Measurements from ENCODE around the gene EXOC6. TPM values are rescaled to one million over a fixed set of nuclear protein-coding genes. Genes with fewer than 3 reads are reported as not detected.

Gene EXOC6
- total RNA-seq, 1 donor from 2014 or later: 25.6 TPM

DNA sequence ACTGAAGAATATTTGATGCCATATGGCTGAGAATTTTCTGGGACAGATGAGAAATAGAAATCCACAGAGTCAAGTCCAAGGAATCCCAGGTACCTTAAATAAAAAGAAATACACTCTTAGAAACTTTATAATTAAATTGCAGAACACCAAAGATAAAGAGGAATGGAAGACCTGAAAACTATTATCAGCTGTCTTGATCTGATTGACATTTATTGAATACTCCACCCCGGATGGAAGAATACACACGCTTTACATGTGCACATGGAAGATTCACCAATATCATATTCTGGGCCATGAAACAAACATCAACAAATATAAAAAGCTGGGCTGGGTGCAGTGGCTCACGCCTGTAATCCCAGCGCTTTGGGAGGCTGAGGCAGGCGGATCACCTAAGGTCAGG lies 81.6 kb downstream of the EXOC6 start:
- H3K4me3 Mint-ChIP-seq: no peak overlapping the region
- peaks cover 24% of the 10 kb centered on the region for H3K36me3 Mint-ChIP-seq
- Histone ChIP-seq H3K4me3 (no peak overlapping the region), H3F3A (ENCODE audit: low read depth) (peaks cover 6% of the 10 kb centered on the region), H3K27ac (no peak overlapping the region), H3K4me1 (no peaks in the 10 kb centered on the region), H3K36me3 (no peaks in the 10 kb centered on the region), H2AFZ (replicated peaks) (no peak overlapping the region), H3K4me2 (no peak overlapping the region), H4K20me1 (ENCODE audit: low read depth) (no peaks in the 10 kb centered on the region), H3K79me2 (ENCODE audit: low read depth) (no peaks in the 10 kb centered on the region), H3K9me3 (ENCODE audit: low read depth) (peaks cover 3% of the 10 kb centered on the region), H3K27me3 (no peaks in the 10 kb centered on the region), H3K9ac (no peak overlapping the region)
- DNase-seq (ENCODE audit: low spot score): no peak
- no peaks in the 10 kb centered on the region for H3K4me1 Mint-ChIP-seq
- TF ChIP-seq, protein P1, sequence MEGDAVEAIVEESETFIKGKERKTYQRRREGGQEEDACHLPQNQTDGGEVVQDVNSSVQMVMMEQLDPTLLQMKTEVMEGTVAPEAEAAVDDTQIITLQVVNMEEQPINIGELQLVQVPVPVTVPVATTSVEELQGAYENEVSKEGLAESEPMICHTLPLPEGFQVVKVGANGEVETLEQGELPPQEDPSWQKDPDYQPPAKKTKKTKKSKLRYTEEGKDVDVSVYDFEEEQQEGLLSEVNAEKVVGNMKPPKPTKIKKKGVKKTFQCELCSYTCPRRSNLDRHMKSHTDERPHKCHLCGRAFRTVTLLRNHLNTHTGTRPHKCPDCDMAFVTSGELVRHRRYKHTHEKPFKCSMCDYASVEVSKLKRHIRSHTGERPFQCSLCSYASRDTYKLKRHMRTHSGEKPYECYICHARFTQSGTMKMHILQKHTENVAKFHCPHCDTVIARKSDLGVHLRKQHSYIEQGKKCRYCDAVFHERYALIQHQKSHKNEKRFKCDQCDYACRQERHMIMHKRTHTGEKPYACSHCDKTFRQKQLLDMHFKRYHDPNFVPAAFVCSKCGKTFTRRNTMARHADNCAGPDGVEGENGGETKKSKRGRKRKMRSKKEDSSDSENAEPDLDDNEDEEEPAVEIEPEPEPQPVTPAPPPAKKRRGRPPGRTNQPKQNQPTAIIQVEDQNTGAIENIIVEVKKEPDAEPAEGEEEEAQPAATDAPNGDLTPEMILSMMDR (IDR thresholded peaks at IDR 0.05): no peak
- TF ChIP-seq EZH2 (IDR thresholded peaks at IDR 0.05): no peak
- TF ChIP-seq EZH2phosphoT487 (IDR thresholded peaks at IDR 0.05): no peak
- H3K27ac Mint-ChIP-seq: no peak overlapping the region
- H3K9me3 Mint-ChIP-seq: peaks cover 6% of the 10 kb centered on the region
- peaks cover 3% of the 10 kb centered on the region for H3K27me3 Mint-ChIP-seq (ENCODE audit: insufficient read depth, low read depth)

DNA sequence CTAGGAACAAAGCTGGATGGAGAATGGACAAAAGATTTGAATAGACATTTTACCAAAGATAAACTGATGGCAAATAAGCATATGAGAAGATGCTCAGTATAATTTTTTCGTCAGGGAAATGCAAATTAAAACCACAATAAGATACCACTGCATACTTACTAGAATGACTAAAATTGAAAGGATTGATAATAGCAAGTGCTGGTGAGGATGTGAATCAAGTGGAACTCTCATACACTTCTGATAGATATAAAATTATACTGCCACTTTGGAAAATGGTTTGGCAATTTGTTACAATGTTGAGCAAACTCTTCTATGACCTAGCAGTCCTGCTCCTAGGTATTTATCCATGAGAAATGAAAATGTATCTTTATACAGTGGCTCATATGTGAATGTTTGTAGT lies 83.3 kb downstream of the EXOC6 start:
- no peaks in the 10 kb centered on the region for H3K4me1 ChIP-seq
- no peak overlapping the region for H3K9ac ChIP-seq
- Mint-ChIP-seq H3K27ac (no peak overlapping the region), H3K4me1 (no peaks in the 10 kb centered on the region), H3K4me3 (no peak overlapping the region), H3K36me3 (peaks cover 24% of the 10 kb centered on the region), H3K9me3 (peaks cover 6% of the 10 kb centered on the region), H3K27me3 (ENCODE audit: insufficient read depth, low read depth) (no peaks in the 10 kb centered on the region)
- H3F3A ChIP-seq (ENCODE audit: low read depth): peaks cover 6% of the 10 kb centered on the region
- no peak overlapping the region for H3K4me3 ChIP-seq
- TF ChIP-seq EZH2 (IDR thresholded peaks at IDR 0.05) (no peak), EZH2phosphoT487 (IDR thresholded peaks at IDR 0.05) (no peak)
- TF ChIP-seq, protein P1 (IDR thresholded peaks at IDR 0.05): no peak
- DNase-seq (ENCODE audit: low spot score): no peak
- H3K27me3 ChIP-seq: no peaks in the 10 kb centered on the region
- H3K9me3 ChIP-seq (ENCODE audit: low read depth): peaks cover 3% of the 10 kb centered on the region
- H3K27ac ChIP-seq: no peak overlapping the region
- no peak overlapping the region for H2AFZ ChIP-seq (replicated peaks)
- H3K4me2 ChIP-seq: no peak overlapping the region
- no peaks in the 10 kb centered on the region for H3K79me2 ChIP-seq (ENCODE audit: low read depth)
- H3K36me3 ChIP-seq: no peaks in the 10 kb centered on the region
- no peaks in the 10 kb centered on the region for H4K20me1 ChIP-seq (ENCODE audit: low read depth)

DNA sequence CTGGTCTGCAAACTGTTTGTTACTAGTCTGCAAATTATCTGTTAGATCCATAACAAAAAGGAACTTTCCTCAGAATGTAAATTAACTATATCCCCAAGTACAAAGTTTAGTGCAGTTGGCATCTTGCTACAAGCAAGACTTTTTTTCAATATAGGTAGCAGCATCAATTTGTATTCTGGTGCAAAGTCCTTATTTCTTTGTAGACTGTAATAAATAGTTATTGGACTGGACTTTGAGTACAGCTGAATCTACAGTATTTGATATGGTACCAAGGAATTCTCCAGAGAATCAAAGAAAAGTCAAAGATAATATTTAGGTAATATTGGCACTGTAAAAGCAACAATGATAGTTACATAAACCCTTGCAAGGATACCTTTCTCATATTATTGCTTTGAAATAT lies 89.6 kb downstream of the EXOC6 start:
- Histone ChIP-seq H3K36me3 (no peaks in the 10 kb centered on the region), H3K4me1 (no peaks in the 10 kb centered on the region), H3K9me3 (ENCODE audit: low read depth) (peaks cover 3% of the 10 kb centered on the region), H3K27ac (no peak overlapping the region), H4K20me1 (ENCODE audit: low read depth) (no peaks in the 10 kb centered on the region), H3K27me3 (no peaks in the 10 kb centered on the region), H3K4me3 (no peak overlapping the region), H3K4me2 (no peak overlapping the region), H2AFZ (replicated peaks) (no peak overlapping the region), H3F3A (ENCODE audit: low read depth) (peaks cover 6% of the 10 kb centered on the region), H3K79me2 (ENCODE audit: low read depth) (no peaks in the 10 kb centered on the region), H3K9ac (no peak overlapping the region)
- no peaks in the 10 kb centered on the region for H3K9me3 Mint-ChIP-seq
- H3K27ac Mint-ChIP-seq: no peak overlapping the region
- TF ChIP-seq EZH2phosphoT487 (IDR thresholded peaks at IDR 0.05) (no peak), EZH2 (IDR thresholded peaks at IDR 0.05) (no peak)
- TF ChIP-seq, protein P1 (IDR thresholded peaks at IDR 0.05): no peak
- no peaks in the 10 kb centered on the region for H3K36me3 Mint-ChIP-seq
- no peaks in the 10 kb centered on the region for H3K27me3 Mint-ChIP-seq (ENCODE audit: insufficient read depth, low read depth)
- no peaks in the 10 kb centered on the region for H3K4me1 Mint-ChIP-seq
- no peak for DNase-seq (ENCODE audit: low spot score)
- H3K4me3 Mint-ChIP-seq: no peak overlapping the region
